Endothelial cell of umbilical vein (primary cell): ENCODE data around the gene ITPR1. TPM values are rescaled to one million over a fixed set of nuclear protein-coding genes. Genes with fewer than 3 reads are reported as not detected.

Source experiments
- BruUV-seq: library from RNA; stranded (reverse); fragments of 400-500 nt; replicated peaks from 2 replicates; lab custom pipeline; 2021; lab: Mats Ljungman, UMichigan
- CTCF ChIA-PET: fragments of 300-600, 350-600 bp; sonication (Branson Sonifier 250); formaldehyde crosslinking; loops from one replicate; lab custom pipeline; 2021; ENCODE audit warnings: antibody characterized with exemption, inconsistent platforms; lab: Charles Lee
- POLR2A ChIA-PET: fragments of 300-600, 350-600 bp; sonication (Branson Sonifier 250); formaldehyde crosslinking; loops from one replicate; lab custom pipeline; 2021; ENCODE audit warnings: antibody characterized with exemption, inconsistent platforms; lab: Charles Lee
- DNase-seq: peaks from one replicate; pipeline ENCODE4 v3.0.0-alpha.2; 2011; ENCODE audit warnings: low read depth, low spot score
- FAIRE-seq: peaks from 2 replicates; lab custom pipeline; 2011; peaks lifted over from hg19 to GRCh38; lab: Jason Lieb, UNC
- H2AFZ ChIP-seq: 2 replicates; pipeline ENCODE4 v1.6.0; 2012; ENCODE audit warnings: low read depth, low read length, control low read depth, inconsistent platforms
- H3K27ac ChIP-seq: 2 replicates; pipeline ENCODE4 v1.5.1; 2011; ENCODE audit warnings: low read depth, mild to moderate bottlenecking, control low read depth, low read length, moderate library complexity; ENCODE audit not compliant: insufficient read depth
- H3K27me3 ChIP-seq, 2 experiments: 2 replicates each; pipeline versions ENCODE4 v1.6.0 to v1.6.1; 2011; ENCODE audit warnings: low read length in 2 of 2, mixed read lengths in 1 of 2; ENCODE audit not compliant: control insufficient read depth in 2 of 2, insufficient read depth in 2 of 2
- H3K36me3 ChIP-seq, 2 experiments: 2 replicates in 1 of 2; 3 replicates in 1 of 2; pipeline ENCODE4 v1.5.1; 2011; ENCODE audit warnings: low read length in 2 of 2, mild to moderate bottlenecking in 1 of 2, moderate library complexity in 1 of 2; ENCODE audit not compliant: control insufficient read depth in 2 of 2, insufficient read depth in 2 of 2; ENCODE audit errors: extremely low read depth in 1 of 2
- H3K4me1 ChIP-seq: 3 replicates; pipeline ENCODE4 v1.5.1; 2011; ENCODE audit warnings: mild to moderate bottlenecking, low read length; ENCODE audit not compliant: control insufficient read depth, insufficient read depth; ENCODE audit errors: extremely low read depth
- H3K4me2 ChIP-seq: 2 replicates; pipeline ENCODE4 v1.6.1; 2011; ENCODE audit warnings: low read length, control low read depth, mixed read lengths; ENCODE audit not compliant: insufficient read depth
- H3K4me3 ChIP-seq, 3 experiments: fragments of 200-600 bp in 1 of 3; sonication (generic), shearing (Covaris generic) in 1 of 3; replicated peaks in 1 of 3; 2 replicates each; pipeline ENCODE4 v1.5.1; 2011 to 2016; ENCODE audit warnings: control low read depth in 3 of 3, low read length in 3 of 3, mild to moderate bottlenecking in 2 of 3, inconsistent platforms in 1 of 3, low read depth in 1 of 3, moderate library complexity in 1 of 3; ENCODE audit not compliant: insufficient read depth in 1 of 3
- H3K79me2 ChIP-seq: 2 replicates; pipeline ENCODE4 v1.6.0; 2012; ENCODE audit warnings: low read length, inconsistent platforms; ENCODE audit not compliant: control insufficient read depth, insufficient read depth
- H3K9ac ChIP-seq: replicated peaks from 2 replicates; pipeline ENCODE3; 2011; ENCODE audit warnings: low read length, control low read depth; ENCODE audit not compliant: insufficient read depth; ENCODE audit errors: extremely low read depth
- H3K9me1 ChIP-seq: replicated peaks from 3 replicates; pipeline ENCODE4 v1.6.0; 2011; ENCODE audit warnings: mild to moderate bottlenecking, low read length; ENCODE audit not compliant: control insufficient read depth, insufficient read depth; ENCODE audit errors: extremely low read depth
- H3K9me3 ChIP-seq: replicated peaks from 2 replicates; pipeline ENCODE4 v1.5.1; 2012; ENCODE audit warnings: low read length, inconsistent platforms; ENCODE audit not compliant: control insufficient read depth, insufficient read depth
- H4K20me1 ChIP-seq: replicated peaks from 2 replicates; pipeline ENCODE3; 2011; ENCODE audit warnings: mild to moderate bottlenecking, low read length; ENCODE audit not compliant: control insufficient read depth, insufficient read depth; ENCODE audit errors: extremely low read depth
- EZH2 ChIP-seq: IDR thresholded peaks from 2 replicates; pipeline ENCODE4 v1.6.1; 2012; ENCODE audit warnings: borderline replicate concordance, low read depth, mild to moderate bottlenecking, moderate library complexity, low read length, inconsistent platforms; ENCODE audit not compliant: severe bottlenecking
- FOS ChIP-seq: IDR thresholded peaks from 2 replicates; pipeline ENCODE4 v1.6.1; 2011; ENCODE audit warnings: mild to moderate bottlenecking, low read length, moderate library complexity, borderline replicate concordance; ENCODE audit not compliant: insufficient read depth
- GATA2 ChIP-seq: IDR thresholded peaks from 2 replicates; pipeline ENCODE4 v1.7.0; 2011; ENCODE audit warnings: low read depth, mild to moderate bottlenecking, moderate library complexity, mixed read lengths, low read length; ENCODE audit not compliant: insufficient read length, insufficient read depth
- JUN ChIP-seq: IDR thresholded peaks from 2 replicates; pipeline ENCODE4 v1.6.1; 2011; ENCODE audit warnings: borderline replicate concordance, low read depth; ENCODE audit not compliant: insufficient read length, insufficient read depth
- MAX ChIP-seq: IDR thresholded peaks from 2 replicates; pipeline ENCODE4 v1.6.1; 2011; ENCODE audit not compliant: insufficient read depth, insufficient read length
- MYC ChIP-seq: IDR thresholded peaks from one replicate; pipeline ENCODE4 v1.6.1; 2011; ENCODE audit warnings: mild to moderate bottlenecking, low read depth, low read length
- POLR2A ChIP-seq: IDR thresholded peaks from 2 replicates; pipeline ENCODE4 v1.6.1; 2012; ENCODE audit warnings: low read depth, mild to moderate bottlenecking, control low read depth, low read length
- POLR2AphosphoS5 ChIP-seq: IDR thresholded peaks from 2 replicates; pipeline ENCODE4 v1.6.1; 2012; ENCODE audit warnings: low read depth, mild to moderate bottlenecking, control low read depth, low read length, moderate library complexity; ENCODE audit not compliant: insufficient read depth
- dilution Hi-C: fragments of 300-500 bp; cut with MboI; formaldehyde crosslinking; loops from one replicate; pipeline ENCODE4 v1.15.0; 2019; ENCODE audit warnings: low sequenced_read_pairs; ENCODE audit not compliant: extremely low pct_ligation_motif_present
- intact Hi-C: fragments of 100-400 bp; cut with micrococcal nuclease; formaldehyde crosslinking; loops from one replicate; pipeline ENCODE4 v1.10.0; 2022
- polyA plus RNA-seq, 4 experiments: library from polyadenylated mRNA; depleted of rRNA in 3 of 4; stranded (reverse) in 3 of 4; unstranded in 1 of 4; fragments of >200 nt; gene quantifications; 2 replicates each; pipeline versions ENCODE4 v1.2.1 to v1.2.3, GENCODE V29; 2011 to 2012; ENCODE audit warnings: missing spikeins in 1 of 4
- total RNA-seq: library from RNA; stranded (reverse); gene quantifications from 2 replicates; pipeline ENCODE4 v1.2.3, GENCODE V29; 2021
- TF ChIP-seq, protein P1 (sequence below), 2 donors: IDR thresholded peaks; 1 replicate in 1 of 2; 2 replicates in 1 of 2; pipeline ENCODE4 v1.5.1; 2011; ENCODE audit warnings: low read length in 2 of 2, mild to moderate bottlenecking in 2 of 2, moderate library complexity in 2 of 2, control low read depth in 1 of 2, inconsistent platforms in 1 of 2, low read depth in 1 of 2; ENCODE audit not compliant: insufficient read depth in 1 of 2; ENCODE audit errors: extremely low read depth in 1 of 2

ITPR1 gene
- total and polyA plus RNA-seq, 2 donors (not counting 3 experiments of a cell fraction or from before 2014, with no cell fraction given): 5.1 to 16.1 TPM

DNA sequence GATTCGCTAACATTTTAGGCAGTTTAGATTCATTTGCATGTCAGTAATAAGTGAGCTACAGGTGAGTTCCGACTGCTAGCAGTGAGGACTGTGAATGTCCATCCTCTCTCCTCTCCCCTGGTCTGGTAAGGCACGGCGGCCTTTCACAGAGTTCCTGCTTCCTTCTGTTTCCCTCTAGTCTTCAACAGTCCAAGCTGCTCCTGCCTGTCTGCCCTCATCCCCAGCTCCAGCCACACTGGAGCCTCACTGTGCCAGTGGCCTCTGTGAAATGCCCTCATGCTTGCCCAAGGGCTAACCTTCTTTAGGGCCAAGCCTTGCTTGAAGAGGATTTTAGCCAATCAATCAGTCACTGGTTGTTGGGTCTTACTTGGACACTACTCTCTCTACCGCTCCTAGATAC lies 340.3 kb downstream of the ITPR1 start:
- no peak overlapping the region for H2AFZ ChIP-seq
- ChIA-PET POLR2A (no interaction called here), CTCF (interaction anchor here (0.7 to 2.3 kb wide), 3 partner anchors 10 to 143 kb away, joined by 3 to 6 read pairs (median 3); no protein-coding TSS in a partner anchor)
- H3K36me3 ChIP-seq: no peaks in the 10 kb centered on the region
- dilution Hi-C loops (no loop called here), intact Hi-C loops (no loop called here)
- FAIRE-seq (no peak), DNase-seq (no peak)
- H3K27ac ChIP-seq: no peak overlapping the region
- H4K20me1 ChIP-seq: no peaks in the 10 kb centered on the region
- peaks cover 18% of the 10 kb centered on the region for H3K4me1 ChIP-seq
- H3K9me3 ChIP-seq: no peaks in the 10 kb centered on the region
- no peak overlapping the region for H3K4me2 ChIP-seq
- H3K27me3 ChIP-seq: no peaks in the 10 kb centered on the region
- no TSS peak for BruUV-seq
- H3K9ac ChIP-seq: no peak overlapping the region
- TF ChIP-seq EZH2 (no peak), GATA2 (no peak), MYC (no peak), JUN (no peak), FOS (no peak), MAX (no peak), POLR2A (no peak), POLR2AphosphoS5 (no peak)
- TF ChIP-seq, protein P1, sequence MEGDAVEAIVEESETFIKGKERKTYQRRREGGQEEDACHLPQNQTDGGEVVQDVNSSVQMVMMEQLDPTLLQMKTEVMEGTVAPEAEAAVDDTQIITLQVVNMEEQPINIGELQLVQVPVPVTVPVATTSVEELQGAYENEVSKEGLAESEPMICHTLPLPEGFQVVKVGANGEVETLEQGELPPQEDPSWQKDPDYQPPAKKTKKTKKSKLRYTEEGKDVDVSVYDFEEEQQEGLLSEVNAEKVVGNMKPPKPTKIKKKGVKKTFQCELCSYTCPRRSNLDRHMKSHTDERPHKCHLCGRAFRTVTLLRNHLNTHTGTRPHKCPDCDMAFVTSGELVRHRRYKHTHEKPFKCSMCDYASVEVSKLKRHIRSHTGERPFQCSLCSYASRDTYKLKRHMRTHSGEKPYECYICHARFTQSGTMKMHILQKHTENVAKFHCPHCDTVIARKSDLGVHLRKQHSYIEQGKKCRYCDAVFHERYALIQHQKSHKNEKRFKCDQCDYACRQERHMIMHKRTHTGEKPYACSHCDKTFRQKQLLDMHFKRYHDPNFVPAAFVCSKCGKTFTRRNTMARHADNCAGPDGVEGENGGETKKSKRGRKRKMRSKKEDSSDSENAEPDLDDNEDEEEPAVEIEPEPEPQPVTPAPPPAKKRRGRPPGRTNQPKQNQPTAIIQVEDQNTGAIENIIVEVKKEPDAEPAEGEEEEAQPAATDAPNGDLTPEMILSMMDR (IDR thresholded peaks at IDR 0.05; ENCODE audit: extremely low read depth in 1 of 2, insufficient read depth in 1 of 2, low read depth in 1 of 2, low read length in 2 of 2): no peak
- no peaks in the 10 kb centered on the region for H3K79me2 ChIP-seq
- no peak overlapping the region for H3K4me3 ChIP-seq
- no peaks in the 10 kb centered on the region for H3K9me1 ChIP-seq
